HepG2 (cell line): ENCODE measurements around the gene FIBCD1. TPM values are rescaled to one million over a fixed set of nuclear protein-coding genes. Genes with fewer than 3 reads are reported as not detected.

Experiments
- ATAC-seq: fragments of 200-7000 bp; cut with Tn5 transposase; 3 replicates; pipeline ENCODE4 v1.9.1; 2020; ENCODE audit warnings: mild to moderate bottlenecking, moderate library complexity
- BruUV-seq: library from RNA; stranded (reverse); fragments of 400-500 nt; replicated peaks from 2 replicates; lab custom pipeline; 2021; lab: Mats Ljungman, UMichigan
- CTCF ChIA-PET: fragments of 300-600 bp; formaldehyde crosslinking; extraction: SDS; loops from one replicate; lab custom pipeline; 2021; ENCODE audit warnings: low total read pairs, inconsistent platforms, low intra/inter-chr PET ratio; lab: Yijun Ruan, JAX
- POLR2A ChIA-PET: fragments of 350-600 bp; sonication (Branson Sonifier 250); formaldehyde crosslinking; loops from one replicate; lab custom pipeline; 2020; ENCODE audit warnings: antibody characterized with exemption, inconsistent platforms; lab: Yijun Ruan, JAX
- DNase-seq: peaks from one replicate; pipeline ENCODE4 v3.0.0-alpha.2; 2015; ENCODE audit warnings: low spot score
- FAIRE-seq: peaks from 3 replicates; lab custom pipeline; 2011; peaks lifted over from hg19 to GRCh38; lab: Jason Lieb, UNC
- H2AFZ ChIP-seq: one replicate; pipeline ENCODE4 v1.6.1; 2011; ENCODE audit warnings: low read length, inconsistent platforms
- H3K27ac ChIP-seq: fragments of 300-600 bp; 3 replicates; pipeline ENCODE4 v1.8.0; 2011; ENCODE audit warnings: mixed run types, mild to moderate bottlenecking, mixed read lengths, low read length, inconsistent platforms; ENCODE audit not compliant: insufficient read depth; ENCODE audit errors: extremely low read length
- H3K27me3 ChIP-seq, 2 experiments: fragments of 200-600 bp in 1 of 2; 2 replicates in 1 of 2; 3 replicates in 1 of 2; pipeline versions ENCODE4 v1.6.0 to v1.8.0; 2011; ENCODE audit warnings: low read length in 2 of 2, mild to moderate bottlenecking in 2 of 2, moderate library complexity in 2 of 2, inconsistent platforms in 1 of 2; ENCODE audit not compliant: insufficient read depth in 2 of 2, control insufficient read depth in 1 of 2
- H3K36me3 ChIP-seq, 2 experiments: fragments of 200-600 bp in 1 of 2; replicated peaks in 1 of 2; 2 replicates in 1 of 2; 3 replicates in 1 of 2; pipeline versions ENCODE4 v1.5.1 to v1.8.0; 2011; ENCODE audit warnings: low read length in 2 of 2, inconsistent platforms in 1 of 2; ENCODE audit not compliant: insufficient read depth in 2 of 2, control insufficient read depth in 1 of 2
- H3K4me1 ChIP-seq: 2 replicates; pipeline ENCODE4 v1.5.1; 2012; ENCODE audit warnings: low read length, inconsistent platforms; ENCODE audit not compliant: insufficient read depth
- H3K4me2 ChIP-seq: 2 replicates; pipeline ENCODE4 v1.6.0; 2011; ENCODE audit warnings: low read depth, low read length, inconsistent platforms
- H3K4me3 ChIP-seq, 3 experiments: fragments of 200-600 bp in 1 of 3; sonication (generic), shearing (Covaris generic) in 1 of 3; replicated peaks in 1 of 3; 2 replicates each; pipeline ENCODE4 v1.5.1; 2011 to 2016; ENCODE audit warnings: low read length in 3 of 3, inconsistent platforms in 2 of 3, low read depth in 2 of 3, mild to moderate bottlenecking in 2 of 3, control low read depth in 1 of 3, mixed read lengths in 1 of 3; ENCODE audit not compliant: insufficient read depth in 1 of 3
- H3K79me2 ChIP-seq: one replicate; pipeline ENCODE4 v1.6.1; 2011; ENCODE audit warnings: low read length, inconsistent platforms; ENCODE audit not compliant: insufficient read depth
- H3K9ac ChIP-seq: 2 replicates; pipeline ENCODE4 v1.6.0; 2011; ENCODE audit warnings: mild to moderate bottlenecking, low read depth, low read length, inconsistent platforms; ENCODE audit not compliant: insufficient read depth
- H3K9me3 ChIP-seq: 2 replicates; pipeline ENCODE4 v1.5.1; 2012; ENCODE audit warnings: mild to moderate bottlenecking, low read length
- H4K20me1 ChIP-seq: 2 replicates; pipeline ENCODE4 v1.6.0; 2011; ENCODE audit warnings: inconsistent platforms, mild to moderate bottlenecking, low read length, moderate library complexity; ENCODE audit not compliant: insufficient read depth
- ATF1 ChIP-seq: IDR thresholded peaks from 2 replicates; pipeline ENCODE4 v1.6.1; 2016; ENCODE audit warnings: mild to moderate bottlenecking, control low read depth
- ATRX ChIP-seq: sonication (generic); formaldehyde crosslinking; IDR thresholded peaks from 2 replicates; pipeline ENCODE4 v1.4.0; 2020; ENCODE audit warnings: missing genetic modification reagents, borderline replicate concordance
- FOXK2 ChIP-seq: fragments of 450-650 bp; IDR thresholded peaks from 2 replicates; pipeline ENCODE4 v1.6.1; 2016
- GPN1 ChIP-seq: sonication (generic); formaldehyde crosslinking; IDR thresholded peaks from 2 replicates; pipeline ENCODE4 v1.5.1; 2020; ENCODE audit warnings: missing genetic modification reagents, borderline replicate concordance
- MAFF ChIP-seq: IDR thresholded peaks from 2 replicates; pipeline ENCODE4 v1.6.1; 2011; ENCODE audit warnings: low read depth, low read length, improper control_type of control experiment
- NR2F6 ChIP-seq, 2 experiments: IDR thresholded peaks; 2 replicates each; pipeline ENCODE4 v1.6.1; 2016; ENCODE audit warnings: antibody characterized with exemption in 1 of 2, mild to moderate bottlenecking in 1 of 2
- TBX2 ChIP-seq: sonication (generic); formaldehyde crosslinking; IDR thresholded peaks from 2 replicates; pipeline ENCODE4 v1.5.0; 2020; ENCODE audit warnings: missing genetic modification reagents, mild to moderate bottlenecking, borderline replicate concordance
- ZFP62 ChIP-seq: sonication (generic); formaldehyde crosslinking; IDR thresholded peaks from 2 replicates; pipeline ENCODE4 v1.4.0; 2020; ENCODE audit warnings: missing genetic modification reagents
- ZNF101 ChIP-seq: sonication (generic); formaldehyde crosslinking; IDR thresholded peaks from 2 replicates; pipeline ENCODE4 v1.4.0; 2020; ENCODE audit warnings: mild to moderate bottlenecking, low read depth, missing genetic modification reagents, borderline replicate concordance
- ZNF264 ChIP-seq: sonication (generic); formaldehyde crosslinking; IDR thresholded peaks from 2 replicates; pipeline ENCODE4 v1.4.0; 2020; ENCODE audit warnings: missing genetic modification reagents
- WGBS: methylation state at CpG from one replicate; pipeline ENCODE4 v1.1.6; 2017; ENCODE audit warnings: low lambda C conversion rate; 5-methylcytosine and 5-hydroxymethylcytosine counted together
- in situ Hi-C: cut with HindIII; loops from 2 replicates; pipeline ENCODE4 v1.10.0; 2017; ENCODE audit warnings: low pct_unique_long_range_greater_than_20kb; ENCODE audit not compliant: extremely low pct_ligation_motif_present
- intact Hi-C: fragments of 100-400 bp; cut with micrococcal nuclease; formaldehyde crosslinking; loops from one replicate; pipeline ENCODE4 v1.10.0; 2022; ENCODE audit not compliant: unreplicated experiment
- polyA plus RNA-seq, 8 experiments: library from polyadenylated mRNA; depleted of rRNA in 3 of 8; stranded (reverse) in 7 of 8; unstranded in 1 of 8; fragments of >200 nt; fragmentation: Illumina TruSeq in 4 of 8; extraction: Trizol in 4 of 8; gene quantifications; 2 replicates each; pipeline versions ENCODE4 v1.2.1 to v1.2.3, GENCODE V29; 2011 to 2016; ENCODE audit warnings: low read depth in 4 of 8, missing spikeins in 1 of 8, mixed read lengths in 1 of 8; ENCODE audit not compliant: insufficient read depth in 1 of 8
- total RNA-seq, 5 experiments: library from RNA; depleted of rRNA; stranded (reverse); fragments of >200 nt; fragmentation: Illumina TruSeq; extraction: Trizol; gene quantifications; 2 replicates each; pipeline ENCODE4 v1.2.3, GENCODE V29; 2016; ENCODE audit warnings: low read depth in 1 of 5
- TF ChIP-seq, protein P1 (sequence below): sonication (generic); formaldehyde crosslinking; IDR thresholded peaks from one replicate; pipeline ENCODE4 v1.5.1; 2020; ENCODE audit warnings: mild to moderate bottlenecking, missing genetic modification reagents; ENCODE audit errors: not compliant biosample characterization

The FIBCD1 gene
- total and polyA plus RNA-seq, 2 of the 13 experiments (the other 11 are each of a cell fraction or from before 2014, with no cell fraction given) = 0.55 to 0.89 TPM

DNA sequence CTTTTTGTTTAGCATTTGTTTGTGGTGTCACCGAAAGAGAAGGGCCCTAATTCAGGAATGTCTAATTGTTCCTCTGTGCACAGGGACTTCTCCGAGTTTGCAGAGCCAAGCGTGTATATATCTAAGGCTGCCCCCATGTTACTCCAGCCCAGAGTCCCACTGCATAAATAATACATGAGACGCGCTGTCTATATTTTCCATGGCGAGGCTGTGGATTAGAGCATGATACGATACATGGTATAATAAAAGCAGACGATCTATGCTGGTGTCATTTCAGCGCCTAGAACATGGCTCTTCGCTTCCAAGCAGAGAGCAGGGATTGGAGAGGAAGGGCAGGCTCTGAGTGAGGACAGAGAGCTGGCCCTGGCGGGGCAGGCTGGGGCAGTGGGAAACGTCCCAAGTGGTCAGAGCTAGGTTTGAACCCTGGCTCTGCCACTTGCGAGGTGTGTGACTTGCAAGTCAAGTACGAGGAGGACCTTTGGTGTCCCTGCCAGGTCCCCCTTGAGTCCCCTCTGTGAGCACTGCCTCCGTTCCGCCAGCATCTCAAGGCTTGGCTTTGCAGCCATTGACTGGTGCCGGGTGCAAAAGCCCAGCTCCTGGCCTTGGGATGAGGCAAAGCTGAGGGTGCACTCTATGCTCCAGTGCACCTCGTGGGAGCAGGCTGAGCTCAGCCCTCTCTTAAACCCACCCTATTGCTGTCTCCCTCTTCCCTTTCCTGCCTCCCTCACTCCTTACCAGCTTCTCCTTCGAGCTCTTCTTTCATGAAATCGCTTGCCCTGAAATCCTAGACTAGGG lies 40.7 kb upstream of the FIBCD1 start:
- no peak for ATAC-seq
- no peaks in the 10 kb centered on the region for H3K4me1 ChIP-seq
- no peaks in the 10 kb centered on the region for H4K20me1 ChIP-seq
- H3K9me3 ChIP-seq = no peaks in the 10 kb centered on the region
- ChIA-PET CTCF (no interaction called here), POLR2A (no interaction called here)
- WGBS = 43% methylated on average over 15 of the region's 20 CpGs
- peaks cover 12 to 86% of the 10 kb centered on the region in 2 experiments for H3K27me3 ChIP-seq
- no peak for FAIRE-seq
- BruUV-seq = no TSS peak
- no peak overlapping the region for H2AFZ ChIP-seq
- TF ChIP-seq MAFF (no peak), ZFP62 (CRISPR knock-in tag) (no peak), GPN1 (CRISPR knock-in tag) (no peak), ZNF264 (CRISPR knock-in tag) (no peak), TBX2 (no peak), FOXK2 (no peak), ZNF101 (CRISPR knock-in tag) (no peak), ATF1 (CRISPR knock-in tag) (no peak), NR2F6 (IDR thresholded peaks at IDR 0.05) (no peak), NR2F6 (CRISPR knock-in tag; IDR thresholded peaks at IDR 0.05) (no peak), ATRX (no peak)
- TF ChIP-seq, protein P1, sequence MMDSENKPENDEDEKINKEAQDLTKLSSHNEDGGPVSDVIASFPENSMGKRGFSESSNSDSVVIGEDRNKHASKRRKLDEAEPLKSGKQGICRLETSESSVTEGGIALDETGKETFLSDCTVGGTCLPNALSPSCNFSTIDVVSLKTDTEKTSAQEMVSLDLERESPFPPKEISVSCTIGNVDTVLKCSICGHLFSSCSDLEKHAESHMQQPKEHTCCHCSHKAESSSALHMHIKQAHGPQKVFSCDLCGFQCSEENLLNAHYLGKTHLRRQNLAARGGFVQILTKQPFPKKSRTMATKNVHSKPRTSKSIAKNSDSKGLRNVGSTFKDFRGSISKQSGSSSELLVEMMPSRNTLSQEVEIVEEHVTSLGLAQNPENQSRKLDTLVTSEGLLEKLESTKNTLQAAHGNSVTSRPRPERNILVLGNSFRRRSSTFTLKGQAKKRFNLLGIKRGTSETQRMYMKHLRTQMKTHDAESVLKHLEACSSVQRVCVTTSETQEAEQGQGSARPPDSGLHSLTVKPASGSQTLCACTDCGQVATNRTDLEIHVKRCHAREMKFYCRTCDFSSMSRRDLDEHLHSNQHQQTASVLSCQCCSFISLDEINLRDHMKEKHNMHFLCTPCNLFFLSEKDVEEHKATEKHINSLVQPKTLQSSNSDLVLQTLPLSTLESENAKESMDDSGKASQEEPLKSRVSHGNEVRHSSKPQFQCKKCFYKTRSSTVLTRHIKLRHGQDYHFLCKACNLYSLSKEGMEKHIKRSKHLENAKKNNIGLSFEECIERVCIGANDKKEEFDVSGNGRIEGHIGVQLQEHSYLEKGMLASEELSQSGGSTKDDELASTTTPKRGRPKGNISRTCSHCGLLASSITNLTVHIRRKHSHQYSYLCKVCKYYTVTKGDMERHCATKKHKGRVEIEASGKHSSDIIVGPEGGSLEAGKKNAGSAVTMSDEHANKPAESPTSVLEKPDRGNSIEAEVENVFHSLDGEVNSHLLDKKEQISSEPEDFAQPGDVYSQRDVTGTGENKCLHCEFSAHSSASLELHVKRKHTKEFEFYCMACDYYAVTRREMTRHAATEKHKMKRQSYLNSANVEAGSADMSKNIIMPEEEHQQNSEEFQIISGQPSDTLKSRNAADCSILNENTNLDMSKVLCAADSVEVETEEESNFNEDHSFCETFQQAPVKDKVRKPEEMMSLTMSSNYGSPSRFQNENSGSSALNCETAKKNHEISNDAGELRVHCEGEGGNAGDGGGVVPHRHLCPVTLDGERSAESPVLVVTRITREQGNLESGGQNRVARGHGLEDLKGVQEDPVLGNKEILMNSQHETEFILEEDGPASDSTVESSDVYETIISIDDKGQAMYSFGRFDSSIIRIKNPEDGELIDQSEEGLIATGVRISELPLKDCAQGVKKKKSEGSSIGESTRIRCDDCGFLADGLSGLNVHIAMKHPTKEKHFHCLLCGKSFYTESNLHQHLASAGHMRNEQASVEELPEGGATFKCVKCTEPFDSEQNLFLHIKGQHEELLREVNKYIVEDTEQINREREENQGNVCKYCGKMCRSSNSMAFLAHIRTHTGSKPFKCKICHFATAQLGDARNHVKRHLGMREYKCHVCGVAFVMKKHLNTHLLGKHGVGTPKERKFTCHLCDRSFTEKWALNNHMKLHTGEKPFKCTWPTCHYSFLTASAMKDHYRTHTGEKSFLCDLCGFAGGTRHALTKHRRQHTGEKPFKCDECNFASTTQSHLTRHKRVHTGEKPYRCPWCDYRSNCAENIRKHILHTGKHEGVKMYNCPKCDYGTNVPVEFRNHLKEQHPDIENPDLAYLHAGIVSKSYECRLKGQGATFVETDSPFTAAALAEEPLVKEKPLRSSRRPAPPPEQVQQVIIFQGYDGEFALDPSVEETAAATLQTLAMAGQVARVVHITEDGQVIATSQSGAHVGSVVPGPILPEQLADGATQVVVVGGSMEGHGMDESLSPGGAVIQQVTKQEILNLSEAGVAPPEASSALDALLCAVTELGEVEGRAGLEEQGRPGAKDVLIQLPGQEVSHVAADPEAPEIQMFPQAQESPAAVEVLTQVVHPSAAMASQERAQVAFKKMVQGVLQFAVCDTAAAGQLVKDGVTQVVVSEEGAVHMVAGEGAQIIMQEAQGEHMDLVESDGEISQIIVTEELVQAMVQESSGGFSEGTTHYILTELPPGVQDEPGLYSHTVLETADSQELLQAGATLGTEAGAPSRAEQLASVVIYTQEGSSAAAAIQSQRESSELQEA (CRISPR knock-in tag) = no peak
- intact Hi-C loops = no loop called here
- in situ Hi-C loops = no loop called here
- H3K79me2 ChIP-seq = no peaks in the 10 kb centered on the region
- H3K36me3 ChIP-seq = no peaks in the 10 kb centered on the region
- H3K27ac ChIP-seq = no peak overlapping the region
- no peak for DNase-seq
- no peak overlapping the region for H3K4me3 ChIP-seq
- H3K4me2 ChIP-seq = no peak overlapping the region
- H3K9ac ChIP-seq = no peak overlapping the region
